HG03139 (cell line): ENCODE measurements around the gene GABBR2.

Source experiments
- ATAC-seq: cut with Tn5 transposase; IDR thresholded peaks from one replicate; pipeline ENCODE4 v1.9.1; 2021; ENCODE audit not compliant: unreplicated experiment

GABBR2 gene

DNA sequence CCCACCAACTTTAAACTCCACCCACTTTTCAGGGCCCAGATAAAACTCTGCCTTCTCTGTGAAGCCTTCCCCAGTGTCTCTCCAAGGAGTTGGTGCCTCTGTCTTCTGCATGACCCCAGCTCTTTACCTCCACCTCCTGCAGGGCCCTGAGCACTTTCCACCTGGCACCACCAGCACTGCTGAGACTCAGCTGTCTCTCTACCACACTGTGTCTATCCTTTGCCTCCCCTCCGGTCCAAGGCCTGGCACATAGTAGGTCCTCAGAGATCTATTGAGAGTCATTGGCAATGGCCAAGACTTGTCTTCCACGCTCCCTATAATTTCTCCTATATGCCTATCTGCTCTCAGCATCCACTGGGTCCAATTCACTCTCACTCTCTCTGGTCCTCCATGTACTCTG, 12.9 kb upstream of the GABBR2 start:
- no peak for ATAC-seq

DNA sequence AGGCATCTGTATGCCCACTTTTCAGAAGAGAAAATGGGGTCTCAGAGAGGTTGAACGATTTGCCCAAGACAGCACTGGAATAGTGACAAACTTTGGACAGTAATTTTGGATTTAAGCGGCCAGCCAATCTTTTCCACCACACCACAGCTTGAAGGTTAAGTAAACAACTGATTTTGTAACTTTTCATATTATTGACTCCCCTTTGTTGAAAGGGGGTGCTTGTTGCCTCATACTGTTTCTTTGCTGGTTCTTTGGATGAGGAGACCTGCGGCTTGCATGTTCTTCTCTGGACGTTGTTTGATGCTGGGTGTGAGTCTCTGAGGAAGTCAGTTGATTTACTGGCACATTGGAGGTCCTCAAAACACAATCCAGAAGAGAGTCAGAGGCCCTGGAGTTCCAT, 11.7 kb upstream of the GABBR2 start:
- no peak for ATAC-seq

- ATAC-seq = no peak
Measured at GRCh38 chr9:98719055-98719454, 10.3 kb upstream of the GABBR2 start.

GRCh38 chr9:98714833-98715232, 6.1 kb upstream of the GABBR2 start:
- ATAC-seq = no peak

DNA sequence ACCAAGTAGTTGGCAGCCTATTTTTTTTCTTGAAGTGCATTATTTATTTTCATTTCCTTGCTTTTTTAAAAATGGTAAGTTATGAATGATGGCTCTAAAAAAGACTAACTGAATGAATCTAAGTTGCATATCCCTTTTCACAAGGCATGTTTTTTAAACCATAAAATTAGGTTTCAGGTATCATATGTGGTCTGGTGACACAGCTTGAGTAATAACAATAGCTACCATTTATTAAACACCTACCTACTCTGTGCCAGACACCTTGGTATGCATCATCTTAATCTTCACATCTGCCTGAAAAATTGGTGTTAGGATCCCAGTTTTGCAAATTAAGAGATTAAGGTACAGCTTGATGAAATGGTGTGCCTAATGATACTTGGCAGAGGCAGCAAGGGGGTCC, 4.3 kb upstream of the GABBR2 start:
- ATAC-seq = no peak

DNA sequence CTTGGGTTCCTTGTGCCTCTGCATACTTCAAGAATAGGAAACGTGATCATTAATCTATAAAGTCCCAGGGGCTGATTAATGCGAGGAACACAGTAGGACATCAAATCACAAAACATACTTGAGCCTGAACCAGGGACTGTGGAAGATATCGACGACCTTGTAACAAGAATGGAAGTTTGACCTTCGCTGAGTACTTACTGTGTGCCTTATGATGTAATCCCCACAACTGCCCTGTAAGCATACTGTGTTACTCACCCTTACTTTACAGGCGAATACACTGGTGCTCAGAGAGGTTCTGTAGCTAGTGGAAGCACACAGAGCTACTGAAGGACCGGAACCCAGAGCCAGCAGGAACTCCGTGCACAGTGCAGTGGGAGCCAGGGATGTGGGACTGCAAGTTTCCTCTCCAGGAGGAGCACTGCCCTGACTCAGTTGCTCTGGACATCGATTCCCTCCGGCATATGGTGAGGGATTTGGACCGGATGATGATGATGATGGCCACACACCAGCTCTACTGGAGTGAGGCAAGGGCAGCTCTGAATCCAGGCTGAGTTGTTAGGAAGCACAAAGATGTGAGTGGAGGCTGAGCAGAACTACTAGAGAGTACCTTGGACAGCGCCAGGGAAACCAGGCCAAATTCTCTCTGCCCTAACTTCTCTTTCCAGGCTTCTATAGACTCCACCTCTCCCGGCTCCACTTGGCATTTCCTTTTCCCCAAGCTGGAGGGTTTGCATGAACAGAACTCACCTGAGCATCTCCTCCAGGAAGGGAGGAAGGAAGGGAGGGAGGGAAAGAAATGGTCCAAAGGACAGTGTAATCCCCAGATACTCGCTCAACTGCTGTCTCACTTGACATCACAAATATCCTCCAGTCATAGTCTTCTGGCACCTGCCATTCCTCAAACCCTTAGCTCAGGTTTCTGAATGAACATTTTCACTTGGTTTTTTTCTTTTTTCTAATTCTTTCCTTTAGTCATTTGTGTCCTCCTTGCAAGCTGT, 1.5 kb upstream of the GABBR2 start:
- no peak for ATAC-seq

DNA sequence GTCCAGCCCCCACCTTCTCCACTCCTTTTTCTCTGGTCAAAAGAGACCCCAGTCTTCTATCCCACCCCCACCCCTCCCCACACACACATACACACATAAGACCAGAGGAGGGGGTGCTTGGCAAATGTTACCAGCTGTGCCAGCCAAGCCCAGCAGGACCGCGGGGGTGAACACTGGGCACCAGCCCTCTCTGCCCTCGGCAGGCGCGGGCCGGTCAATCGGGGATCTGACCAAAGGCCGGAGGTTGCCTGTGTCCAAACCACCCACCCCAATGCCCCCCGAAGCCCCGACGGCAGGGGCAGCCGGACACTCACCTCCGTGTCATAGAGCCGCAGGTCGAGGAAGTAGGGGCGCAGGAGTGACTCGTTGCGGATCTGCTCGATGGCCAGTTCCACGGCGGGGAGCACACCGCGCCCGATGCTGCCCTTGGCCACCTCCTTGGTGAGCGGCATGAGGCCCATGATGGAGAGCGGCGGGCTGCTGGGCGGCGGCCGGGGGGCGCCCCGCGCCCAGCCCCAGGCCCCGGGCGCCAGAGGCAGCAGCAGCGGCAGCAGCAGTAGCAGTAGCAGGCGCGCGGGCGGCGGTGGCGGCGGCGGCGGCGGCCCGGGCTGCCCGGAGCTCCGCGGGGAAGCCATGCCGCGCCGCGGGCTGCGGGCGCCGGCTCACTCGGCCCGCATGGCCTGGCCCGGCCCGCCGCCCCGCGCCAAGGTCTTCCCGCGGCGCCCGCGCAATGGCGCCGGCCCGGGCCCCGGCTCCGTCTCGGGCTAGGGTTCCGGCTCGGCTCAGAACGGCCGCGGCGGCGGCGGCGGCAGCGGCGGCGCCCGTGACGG, 417 bp downstream of the GABBR2 start:
- ATAC-seq = no peak

DNA sequence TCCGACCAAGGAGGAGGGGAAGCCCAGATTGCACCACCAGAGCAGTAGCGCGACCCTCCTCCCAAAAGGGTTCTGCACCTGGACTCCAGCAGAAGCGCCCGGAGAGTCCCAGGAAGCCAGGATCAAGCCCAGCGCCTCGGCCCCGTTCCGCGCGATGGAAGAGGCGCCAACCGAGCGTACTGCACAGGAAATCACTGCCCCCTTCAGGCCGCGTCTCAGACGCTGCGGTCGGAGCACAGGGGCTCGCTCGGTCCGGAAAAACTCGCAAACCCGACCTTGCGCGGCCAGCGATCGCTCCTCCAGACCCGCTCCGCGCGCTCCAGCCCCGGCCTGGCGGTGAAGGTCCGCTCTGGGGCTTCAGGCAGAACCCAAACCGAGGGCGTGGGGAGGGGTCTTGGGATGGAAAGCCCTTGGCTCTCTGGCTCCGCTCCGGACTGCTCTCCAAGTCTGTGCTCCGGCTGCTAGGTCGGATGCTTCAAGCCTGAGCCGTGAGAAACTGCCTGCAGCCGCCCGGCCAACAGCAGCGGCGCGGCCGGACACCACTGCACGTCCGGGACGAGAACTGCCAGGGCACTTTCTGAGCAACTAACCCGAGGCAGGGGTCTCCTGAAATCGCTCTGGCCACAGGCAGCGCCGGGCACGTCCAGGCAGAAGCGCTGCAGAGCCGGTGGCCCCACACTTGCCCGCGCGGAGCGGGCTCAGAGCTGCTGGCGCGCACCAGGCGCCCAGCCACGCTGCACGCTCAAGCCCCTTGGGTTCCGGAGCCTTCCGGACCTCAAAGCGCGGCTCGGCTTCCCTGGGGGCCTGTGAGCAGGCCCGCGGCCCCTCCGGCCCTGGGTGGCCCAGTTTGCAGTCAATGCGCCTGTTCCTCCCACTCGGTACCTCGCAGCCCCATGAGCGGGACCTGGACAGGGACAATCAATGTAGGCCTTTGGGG, 1.3 kb downstream of the GABBR2 start:
- ATAC-seq = no peak

- no peak for ATAC-seq
Measured at GRCh38 chr9:98706651-98707165, 2.0 kb downstream of the GABBR2 start.

GRCh38 chr9:98702835-98703380, 5.8 kb downstream of the GABBR2 start:
- no peak for ATAC-seq

GRCh38 chr9:98702340-98702739, 6.4 kb downstream of the GABBR2 start:
- ATAC-seq = no peak

GRCh38 chr9:98701576-98701975, 7.2 kb downstream of the GABBR2 start:
- no peak for ATAC-seq

DNA sequence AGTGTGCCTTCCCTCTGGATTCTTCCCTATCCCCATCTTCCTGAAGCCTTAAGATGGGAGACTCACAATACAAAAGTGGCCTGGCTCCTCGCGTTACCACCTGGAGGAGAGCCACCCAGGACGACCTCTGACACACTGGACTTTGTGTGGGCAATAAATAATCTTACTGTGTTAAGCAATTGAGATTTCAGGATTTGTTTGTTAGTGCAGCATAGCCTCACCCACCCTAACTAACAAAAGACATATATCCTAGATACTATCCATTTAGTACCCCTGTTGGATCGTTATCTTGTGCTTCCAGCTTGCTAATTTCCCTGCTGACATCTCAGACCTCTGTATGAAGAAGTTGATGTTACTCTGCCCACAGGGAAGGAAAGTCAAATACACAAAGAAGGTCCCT, 7.9 kb downstream of the GABBR2 start:
- no peak for ATAC-seq

- ATAC-seq = no peak
Measured at GRCh38 chr9:98698856-98699255, 9.9 kb downstream of the GABBR2 start.

GRCh38 chr9:98694943-98695342, 13.8 kb downstream of the GABBR2 start:
- no peak for ATAC-seq

DNA sequence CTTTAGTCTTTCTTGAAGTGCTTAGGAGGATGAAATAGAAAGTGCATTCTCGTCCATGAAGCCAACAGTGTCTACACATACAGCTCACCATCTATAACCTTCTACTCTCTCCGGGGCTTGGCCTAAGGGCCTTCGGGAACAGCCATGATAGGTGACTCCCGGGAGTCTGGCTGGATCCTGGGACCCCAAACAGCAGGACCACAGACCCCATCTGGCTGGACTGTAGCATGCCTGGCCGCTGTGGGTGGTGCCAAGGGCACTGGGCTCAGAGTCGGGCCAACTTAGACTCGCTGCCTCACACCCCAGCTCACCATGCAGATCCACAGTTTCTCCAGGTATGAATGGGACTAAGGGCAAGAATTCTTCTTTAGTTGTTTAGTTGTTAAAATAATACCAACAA, 16.3 kb downstream of the GABBR2 start:
- ATAC-seq = no peak

DNA sequence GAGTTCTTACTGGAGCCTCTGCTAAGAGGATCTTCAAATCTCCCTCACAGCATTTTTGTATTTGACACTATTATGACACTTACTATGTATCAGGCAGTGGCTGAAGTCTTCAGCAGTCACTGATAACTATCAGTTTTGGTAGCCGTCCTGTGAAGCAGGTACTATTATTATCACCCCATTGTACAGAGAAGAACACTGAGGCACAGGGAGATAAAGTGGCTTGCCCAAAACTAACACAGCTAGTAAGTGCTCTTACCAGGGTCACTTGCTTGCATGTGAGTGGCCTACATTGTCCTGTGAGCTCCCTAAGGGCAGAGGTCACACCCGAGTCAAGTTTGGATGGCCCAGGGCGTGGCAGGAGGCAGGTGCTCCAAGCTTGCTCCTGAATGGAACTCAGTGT, 16.8 kb downstream of the GABBR2 start:
- ATAC-seq = no peak

DNA sequence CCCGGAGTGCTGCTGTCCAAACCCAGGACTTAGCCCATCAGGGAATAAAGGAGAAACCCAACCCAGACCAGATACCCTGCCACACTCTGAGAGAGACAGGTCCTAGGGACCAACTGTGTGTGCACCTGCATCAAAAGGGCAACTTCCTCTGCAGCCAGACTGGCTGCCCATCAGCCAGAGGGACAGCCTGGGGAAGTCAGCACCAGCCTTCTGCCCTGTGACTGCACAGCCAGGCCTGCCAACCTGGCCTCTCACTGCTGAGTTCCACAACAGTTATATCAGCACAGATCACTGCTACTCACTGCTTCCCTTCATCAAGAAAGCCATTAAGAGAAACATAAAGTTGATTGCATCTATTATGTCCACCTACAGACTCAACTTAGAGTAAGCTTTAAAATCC, 18.0 kb downstream of the GABBR2 start:
- ATAC-seq = no peak

GRCh38 chr9:98688710-98689495, 19.8 kb downstream of the GABBR2 start:
- no peak for ATAC-seq

GRCh38 chr9:98687911-98688310, 20.8 kb downstream of the GABBR2 start:
- ATAC-seq = no peak
